ENCODE results near the gene ATXN10.

ATXN10 gene

GRCh38 chr22:45887202-45888131, 215.8 kb downstream of the ATXN10 start:
- no peak for DNase-seq (ENCODE audit: extremely low read depth, low read depth)
- H3K4me3 ChIP-seq (replicated peaks; ENCODE audit: low read depth, low read length): no peak overlapping the region
- TF ChIP-seq CTCF (IDR thresholded peaks at IDR 0.05; ENCODE audit: low read depth, low read length, missing control alignments): no peak

GRCh38 chr22:45888221-45889092, 216.8 kb downstream of the ATXN10 start:
- no peak for DNase-seq (ENCODE audit: extremely low read depth, low read depth)
- no peak for TF ChIP-seq CTCF (IDR thresholded peaks at IDR 0.05; ENCODE audit: low read depth, low read length, missing control alignments)
- H3K4me3 ChIP-seq (replicated peaks; ENCODE audit: low read depth, low read length): no peak overlapping the region

- TF ChIP-seq CTCF (IDR thresholded peaks at IDR 0.05; ENCODE audit: low read depth, low read length, missing control alignments): no peak
- no peak overlapping the region for H3K4me3 ChIP-seq (replicated peaks; ENCODE audit: low read depth, low read length)
- DNase-seq (ENCODE audit: extremely low read depth, low read depth): no peak
These were observed 217.5 kb downstream of the ATXN10 start for GRCh38 chr22:45889093-45889538.

GRCh38 chr22:45889539-45890350, 218.1 kb downstream of the ATXN10 start:
- no peak for DNase-seq (ENCODE audit: extremely low read depth, low read depth)
- no peak for TF ChIP-seq CTCF (IDR thresholded peaks at IDR 0.05; ENCODE audit: low read depth, low read length, missing control alignments)
- no peak overlapping the region for H3K4me3 ChIP-seq (replicated peaks; ENCODE audit: low read depth, low read length)

- H3K4me3 ChIP-seq (replicated peaks; ENCODE audit: low read depth, low read length): no peak overlapping the region
- no peak for TF ChIP-seq CTCF (IDR thresholded peaks at IDR 0.05; ENCODE audit: low read depth, low read length, missing control alignments)
- no peak for DNase-seq (ENCODE audit: extremely low read depth, low read depth)
These were observed 218.7 kb downstream of the ATXN10 start for GRCh38 chr22:45890351-45890635.

GRCh38 chr22:45891021-45891421, 219.4 kb downstream of the ATXN10 start:
- H3K4me3 ChIP-seq (replicated peaks; ENCODE audit: low read depth, low read length): no peak overlapping the region
- TF ChIP-seq CTCF (IDR thresholded peaks at IDR 0.05; ENCODE audit: low read depth, low read length, missing control alignments): no peak
- DNase-seq (ENCODE audit: extremely low read depth, low read depth): no peak
